WTC11 (cell line): ENCODE measurements around the gene PADI1. TPM values are rescaled to one million over a fixed set of nuclear protein-coding genes. Genes with fewer than 3 reads are reported as not detected.

Source experiments
- ATAC-seq: fragments of 200-7000 bp; cut with Tn5 transposase; 2 replicates; pipeline ENCODE4 v1.10.0; 2021; ENCODE audit warnings: mild to moderate bottlenecking, moderate library complexity
- CTCF ChIA-PET: fragments of 300-600 bp; sonication (Branson Sonifier 250); formaldehyde crosslinking; loops from one replicate; lab custom pipeline; 2021; ENCODE audit warnings: antibody characterized with exemption; lab: Charles Lee
- POLR2A ChIA-PET: fragments of 350-600 bp; sonication (Branson Sonifier 250); formaldehyde crosslinking; loops from one replicate; lab custom pipeline; 2021; ENCODE audit warnings: antibody characterized with exemption; lab: Charles Lee
- DNase-seq: peaks from one replicate; pipeline ENCODE4 v3.0.0; 2021; ENCODE audit warnings: low spot score
- H3K27ac Mint-ChIP-seq: 2 replicates; pipeline ENCODE4 v1.8.0; 2021; ENCODE audit warnings: mixed read lengths
- H3K27me3 Mint-ChIP-seq: 2 replicates; pipeline ENCODE4 v1.8.0; 2021; ENCODE audit warnings: low read depth, mild to moderate bottlenecking, moderate library complexity, mixed read lengths
- H3K36me3 Mint-ChIP-seq: 2 replicates; pipeline ENCODE4 v1.8.0; 2021; ENCODE audit warnings: mixed read lengths
- H3K4me1 Mint-ChIP-seq: 2 replicates; pipeline ENCODE4 v1.8.0; 2022; ENCODE audit warnings: mixed read lengths
- H3K4me3 Mint-ChIP-seq: 2 replicates; pipeline ENCODE4 v1.8.0; 2021; ENCODE audit warnings: mild to moderate bottlenecking, moderate library complexity, mixed read lengths
- H3K9me3 Mint-ChIP-seq: 2 replicates; pipeline ENCODE4 v1.8.0; 2021; ENCODE audit warnings: mixed read lengths
- CREM ChIP-seq: sonication (generic); formaldehyde crosslinking; IDR thresholded peaks from 2 replicates; pipeline ENCODE4 v1.8.1; 2022; ENCODE audit warnings: mild to moderate bottlenecking, missing genetic modification reagents, moderate library complexity
- EMX1 ChIP-seq: fragments of 250-450 bp; sonication (Bioruptor Pico); IDR thresholded peaks from 2 replicates; pipeline ENCODE4 v1.8.0; 2021; ENCODE audit warnings: mild to moderate bottlenecking
- ESRRA ChIP-seq: sonication (generic); formaldehyde crosslinking; IDR thresholded peaks from 2 replicates; pipeline ENCODE4 v1.8.1; 2022; ENCODE audit warnings: mild to moderate bottlenecking, missing genetic modification reagents, borderline replicate concordance
- MYBL2 ChIP-seq: sonication (generic); formaldehyde crosslinking; IDR thresholded peaks from 2 replicates; pipeline ENCODE4 v1.8.1; 2023; ENCODE audit warnings: mild to moderate bottlenecking, moderate library complexity, missing genetic modification reagents
- NFATC4 ChIP-seq: fragments of 250-450 bp; sonication (Bioruptor Pico); IDR thresholded peaks from 2 replicates; pipeline ENCODE4 v1.9.0; 2021; ENCODE audit warnings: mild to moderate bottlenecking
- NR1H2 ChIP-seq: sonication (generic); formaldehyde crosslinking; IDR thresholded peaks from 2 replicates; pipeline ENCODE4 v1.9.0; 2021; ENCODE audit warnings: mild to moderate bottlenecking, moderate library complexity, missing genetic modification reagents
- PRRX2 ChIP-seq: fragments of 250-450 bp; sonication (Bioruptor Pico); IDR thresholded peaks from 2 replicates; pipeline ENCODE4 v1.8.0; 2021; ENCODE audit warnings: mild to moderate bottlenecking
- RORB ChIP-seq: fragments of 250-450 bp; sonication (Bioruptor Pico); IDR thresholded peaks from 2 replicates; pipeline ENCODE4 v1.9.0; 2021; ENCODE audit warnings: mild to moderate bottlenecking
- SMAD4 ChIP-seq: sonication (generic); formaldehyde crosslinking; IDR thresholded peaks from 2 replicates; pipeline ENCODE4 v1.8.0; 2022; ENCODE audit warnings: mild to moderate bottlenecking, missing genetic modification reagents
- TEAD1 ChIP-seq: sonication (generic); formaldehyde crosslinking; IDR thresholded peaks from 2 replicates; pipeline ENCODE4 v1.8.0; 2022; ENCODE audit warnings: mild to moderate bottlenecking, missing genetic modification reagents
- TP53 ChIP-seq: sonication (generic); formaldehyde crosslinking; IDR thresholded peaks from 2 replicates; pipeline ENCODE4 v1.8.1; 2023; ENCODE audit warnings: mild to moderate bottlenecking, missing genetic modification reagents
- ZNF138 ChIP-seq: sonication (generic); formaldehyde crosslinking; conservative IDR thresholded peaks from 2 replicates; pipeline ENCODE4 v1.8.1; 2022; ENCODE audit warnings: mild to moderate bottlenecking, moderate library complexity, missing genetic modification reagents
- ZNF219 ChIP-seq: sonication (generic); formaldehyde crosslinking; IDR thresholded peaks from 2 replicates; pipeline ENCODE4 v1.8.0; 2023; ENCODE audit warnings: missing genetic modification reagents, mild to moderate bottlenecking, borderline replicate concordance
- ZNF263 ChIP-seq: sonication (generic); formaldehyde crosslinking; IDR thresholded peaks from 2 replicates; pipeline ENCODE4 v1.8.1; 2022; ENCODE audit warnings: low read depth, mild to moderate bottlenecking, moderate library complexity, missing genetic modification reagents
- ZNF416 ChIP-seq: fragments of 250-450 bp; sonication (Bioruptor Pico); IDR thresholded peaks from 2 replicates; pipeline ENCODE4 v1.9.0; 2021; ENCODE audit warnings: mild to moderate bottlenecking, inconsistent platforms
- ZNF423 ChIP-seq: fragments of 250-450 bp; sonication (Bioruptor Pico); IDR thresholded peaks from 2 replicates; pipeline ENCODE4 v2.1.2; 2022; ENCODE audit warnings: mild to moderate bottlenecking, moderate library complexity
- total RNA-seq: library from RNA; stranded (reverse); gene quantifications from 3 replicates; pipeline ENCODE4 v1.2.3, GENCODE V29; 2021
- TF ChIP-seq, protein P1 (sequence below): sonication (generic); formaldehyde crosslinking; IDR thresholded peaks from 2 replicates; pipeline ENCODE4 v1.8.0; 2023; ENCODE audit warnings: missing genetic modification reagents, mild to moderate bottlenecking, borderline replicate concordance
- TF ChIP-seq, protein P2 (sequence below): fragments of 250-450 bp; sonication (Bioruptor Pico); IDR thresholded peaks from 2 replicates; pipeline ENCODE4 v2.1.2; 2022; ENCODE audit warnings: mild to moderate bottlenecking, moderate library complexity
- TF ChIP-seq, protein P3 (sequence below): sonication (generic); formaldehyde crosslinking; IDR thresholded peaks from 2 replicates; pipeline ENCODE4 v1.8.1; 2022; ENCODE audit warnings: mild to moderate bottlenecking, moderate library complexity, missing genetic modification reagents
- TF ChIP-seq, protein P4 (sequence below): sonication (generic); formaldehyde crosslinking; IDR thresholded peaks from 2 replicates; pipeline ENCODE4 v1.8.1; 2023; ENCODE audit warnings: mild to moderate bottlenecking, missing genetic modification reagents, moderate library complexity
- TF ChIP-seq, protein P5 (sequence below): sonication (generic); formaldehyde crosslinking; IDR thresholded peaks from 2 replicates; pipeline ENCODE4 v1.8.1; 2023; ENCODE audit warnings: mild to moderate bottlenecking, missing genetic modification reagents, moderate library complexity
- TF ChIP-seq, protein P6 (sequence below): fragments of 250-450 bp; sonication (Bioruptor Pico); IDR thresholded peaks from 2 replicates; pipeline ENCODE4 v1.8.0; 2021; ENCODE audit warnings: mild to moderate bottlenecking
- TF ChIP-seq, protein P7 (sequence below): sonication (generic); formaldehyde crosslinking; IDR thresholded peaks from 2 replicates; pipeline ENCODE4 v1.8.0; 2022; ENCODE audit warnings: mild to moderate bottlenecking, missing genetic modification reagents
- TF ChIP-seq, protein P8 (sequence below): sonication (generic); formaldehyde crosslinking; IDR thresholded peaks from 2 replicates; pipeline ENCODE4 v1.8.0; 2022; ENCODE audit warnings: missing genetic modification reagents

Gene PADI1
- total RNA-seq, 1 experiment from 2014 or later = 0.15 TPM

DNA sequence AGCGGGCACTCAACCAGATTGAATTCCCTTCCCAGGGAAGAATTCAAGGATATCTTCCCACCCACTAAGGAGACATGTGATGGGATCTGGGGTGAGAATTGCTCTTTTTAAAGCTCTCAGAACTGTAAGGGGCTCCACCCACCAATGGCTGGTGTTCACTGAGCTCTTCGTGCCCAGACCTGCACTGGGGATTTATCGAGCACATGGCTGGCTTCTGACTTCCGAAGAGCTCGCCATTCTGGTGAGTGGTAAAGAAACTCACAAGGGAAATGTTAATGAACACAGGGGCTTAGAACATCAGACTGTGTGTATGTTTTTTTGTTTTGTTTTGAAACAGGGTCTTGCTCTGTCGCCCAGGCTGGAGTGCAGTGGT, 53.8 kb downstream of the PADI1 start (continued):
- TF ChIP-seq ZNF416 (CRISPR knock-in tag) (no peak), CREM (CRISPR knock-in tag) (no peak), PRRX2 (CRISPR knock-in tag) (no peak), SMAD4 (CRISPR knock-in tag) (no peak), EMX1 (CRISPR knock-in tag) (no peak), NR1H2 (no peak), MYBL2 (CRISPR knock-in tag) (no peak), ESRRA (CRISPR knock-in tag) (no peak)
- TF ChIP-seq, protein P1, sequence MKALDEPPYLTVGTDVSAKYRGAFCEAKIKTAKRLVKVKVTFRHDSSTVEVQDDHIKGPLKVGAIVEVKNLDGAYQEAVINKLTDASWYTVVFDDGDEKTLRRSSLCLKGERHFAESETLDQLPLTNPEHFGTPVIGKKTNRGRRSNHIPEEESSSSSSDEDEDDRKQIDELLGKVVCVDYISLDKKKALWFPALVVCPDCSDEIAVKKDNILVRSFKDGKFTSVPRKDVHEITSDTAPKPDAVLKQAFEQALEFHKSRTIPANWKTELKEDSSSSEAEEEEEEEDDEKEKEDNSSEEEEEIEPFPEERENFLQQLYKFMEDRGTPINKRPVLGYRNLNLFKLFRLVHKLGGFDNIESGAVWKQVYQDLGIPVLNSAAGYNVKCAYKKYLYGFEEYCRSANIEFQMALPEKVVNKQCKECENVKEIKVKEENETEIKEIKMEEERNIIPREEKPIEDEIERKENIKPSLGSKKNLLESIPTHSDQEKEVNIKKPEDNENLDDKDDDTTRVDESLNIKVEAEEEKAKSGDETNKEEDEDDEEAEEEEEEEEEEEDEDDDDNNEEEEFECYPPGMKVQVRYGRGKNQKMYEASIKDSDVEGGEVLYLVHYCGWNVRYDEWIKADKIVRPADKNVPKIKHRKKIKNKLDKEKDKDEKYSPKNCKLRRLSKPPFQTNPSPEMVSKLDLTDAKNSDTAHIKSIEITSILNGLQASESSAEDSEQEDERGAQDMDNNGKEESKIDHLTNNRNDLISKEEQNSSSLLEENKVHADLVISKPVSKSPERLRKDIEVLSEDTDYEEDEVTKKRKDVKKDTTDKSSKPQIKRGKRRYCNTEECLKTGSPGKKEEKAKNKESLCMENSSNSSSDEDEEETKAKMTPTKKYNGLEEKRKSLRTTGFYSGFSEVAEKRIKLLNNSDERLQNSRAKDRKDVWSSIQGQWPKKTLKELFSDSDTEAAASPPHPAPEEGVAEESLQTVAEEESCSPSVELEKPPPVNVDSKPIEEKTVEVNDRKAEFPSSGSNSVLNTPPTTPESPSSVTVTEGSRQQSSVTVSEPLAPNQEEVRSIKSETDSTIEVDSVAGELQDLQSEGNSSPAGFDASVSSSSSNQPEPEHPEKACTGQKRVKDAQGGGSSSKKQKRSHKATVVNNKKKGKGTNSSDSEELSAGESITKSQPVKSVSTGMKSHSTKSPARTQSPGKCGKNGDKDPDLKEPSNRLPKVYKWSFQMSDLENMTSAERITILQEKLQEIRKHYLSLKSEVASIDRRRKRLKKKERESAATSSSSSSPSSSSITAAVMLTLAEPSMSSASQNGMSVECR (CRISPR knock-in tag) = no peak
- TF ChIP-seq, protein P2, sequence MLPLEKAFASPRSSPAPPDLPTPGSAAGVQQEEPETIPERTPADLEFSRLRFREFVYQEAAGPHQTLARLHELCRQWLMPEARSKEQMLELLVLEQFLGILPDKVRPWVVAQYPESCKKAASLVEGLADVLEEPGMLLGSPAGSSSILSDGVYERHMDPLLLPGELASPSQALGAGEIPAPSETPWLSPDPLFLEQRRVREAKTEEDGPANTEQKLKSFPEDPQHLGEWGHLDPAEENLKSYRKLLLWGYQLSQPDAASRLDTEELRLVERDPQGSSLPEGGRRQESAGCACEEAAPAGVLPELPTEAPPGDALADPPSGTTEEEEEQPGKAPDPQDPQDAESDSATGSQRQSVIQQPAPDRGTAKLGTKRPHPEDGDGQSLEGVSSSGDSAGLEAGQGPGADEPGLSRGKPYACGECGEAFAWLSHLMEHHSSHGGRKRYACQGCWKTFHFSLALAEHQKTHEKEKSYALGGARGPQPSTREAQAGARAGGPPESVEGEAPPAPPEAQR (CRISPR knock-in tag) = no peak
- TF ChIP-seq, protein P3, sequence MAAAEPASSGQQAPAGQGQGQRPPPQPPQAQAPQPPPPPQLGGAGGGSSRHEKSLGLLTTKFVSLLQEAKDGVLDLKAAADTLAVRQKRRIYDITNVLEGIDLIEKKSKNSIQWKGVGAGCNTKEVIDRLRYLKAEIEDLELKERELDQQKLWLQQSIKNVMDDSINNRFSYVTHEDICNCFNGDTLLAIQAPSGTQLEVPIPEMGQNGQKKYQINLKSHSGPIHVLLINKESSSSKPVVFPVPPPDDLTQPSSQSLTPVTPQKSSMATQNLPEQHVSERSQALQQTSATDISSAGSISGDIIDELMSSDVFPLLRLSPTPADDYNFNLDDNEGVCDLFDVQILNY (CRISPR knock-in tag) = no peak

DNA sequence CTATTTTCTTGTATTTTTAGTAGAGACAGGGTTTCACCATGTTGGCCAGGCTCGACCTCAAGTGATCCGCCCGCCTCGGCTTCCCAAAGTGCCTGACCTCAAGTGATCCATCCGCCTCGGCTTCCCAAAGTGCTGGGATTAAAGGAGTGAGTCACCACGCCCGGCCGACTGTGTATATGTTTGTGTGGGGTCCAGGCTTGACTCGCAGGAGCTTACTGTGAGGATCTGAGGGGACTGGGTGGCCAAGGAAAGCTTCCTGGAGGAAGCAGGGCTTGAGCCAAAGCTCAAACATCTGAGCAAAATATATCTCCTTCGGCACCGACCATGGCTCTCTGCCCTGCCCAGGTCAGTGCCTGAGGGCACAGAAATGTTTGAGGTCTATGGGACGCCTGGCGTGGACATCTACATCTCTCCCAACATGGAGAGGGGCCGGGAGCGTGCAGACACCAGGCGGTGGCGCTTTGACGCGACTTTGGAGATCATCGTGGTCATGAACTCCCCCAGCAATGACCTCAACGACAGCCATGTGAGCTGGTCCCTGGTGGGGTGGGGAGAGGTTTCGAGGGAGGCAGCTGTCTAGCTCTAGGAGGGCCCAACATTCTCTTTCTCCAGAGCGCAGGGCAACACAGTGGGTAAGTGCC, 54.4 kb downstream of the PADI1 start:
- DNase-seq (no peak), ATAC-seq (no peak)
- no peaks in the 10 kb centered on the region for H3K4me1 Mint-ChIP-seq
- H3K36me3 Mint-ChIP-seq = no peaks in the 10 kb centered on the region
- CTCF ChIA-PET = interaction anchor here (0.6 to 1.1 kb wide), 4 partner anchors 14 to 184 kb away, joined by 3 read pairs; no protein-coding TSS in a partner anchor
- H3K27ac Mint-ChIP-seq = no peak overlapping the region
- POLR2A ChIA-PET = interaction anchor here (0.7 kb wide), 1 partner anchor 203 kb away, joined by 3 read pairs; no protein-coding TSS in a partner anchor
- peaks cover 14% of the 10 kb centered on the region for H3K9me3 Mint-ChIP-seq
- no peak overlapping the region for H3K4me3 Mint-ChIP-seq
- H3K27me3 Mint-ChIP-seq = no peaks in the 10 kb centered on the region
- TF ChIP-seq, protein P4, sequence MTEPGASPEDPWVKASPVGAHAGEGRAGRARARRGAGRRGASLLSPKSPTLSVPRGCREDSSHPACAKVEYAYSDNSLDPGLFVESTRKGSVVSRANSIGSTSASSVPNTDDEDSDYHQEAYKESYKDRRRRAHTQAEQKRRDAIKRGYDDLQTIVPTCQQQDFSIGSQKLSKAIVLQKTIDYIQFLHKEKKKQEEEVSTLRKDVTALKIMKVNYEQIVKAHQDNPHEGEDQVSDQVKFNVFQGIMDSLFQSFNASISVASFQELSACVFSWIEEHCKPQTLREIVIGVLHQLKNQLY = no peak
- TF ChIP-seq, protein P5, sequence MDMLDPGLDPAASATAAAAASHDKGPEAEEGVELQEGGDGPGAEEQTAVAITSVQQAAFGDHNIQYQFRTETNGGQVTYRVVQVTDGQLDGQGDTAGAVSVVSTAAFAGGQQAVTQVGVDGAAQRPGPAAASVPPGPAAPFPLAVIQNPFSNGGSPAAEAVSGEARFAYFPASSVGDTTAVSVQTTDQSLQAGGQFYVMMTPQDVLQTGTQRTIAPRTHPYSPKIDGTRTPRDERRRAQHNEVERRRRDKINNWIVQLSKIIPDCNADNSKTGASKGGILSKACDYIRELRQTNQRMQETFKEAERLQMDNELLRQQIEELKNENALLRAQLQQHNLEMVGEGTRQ = no peak
- TF ChIP-seq, protein P6, sequence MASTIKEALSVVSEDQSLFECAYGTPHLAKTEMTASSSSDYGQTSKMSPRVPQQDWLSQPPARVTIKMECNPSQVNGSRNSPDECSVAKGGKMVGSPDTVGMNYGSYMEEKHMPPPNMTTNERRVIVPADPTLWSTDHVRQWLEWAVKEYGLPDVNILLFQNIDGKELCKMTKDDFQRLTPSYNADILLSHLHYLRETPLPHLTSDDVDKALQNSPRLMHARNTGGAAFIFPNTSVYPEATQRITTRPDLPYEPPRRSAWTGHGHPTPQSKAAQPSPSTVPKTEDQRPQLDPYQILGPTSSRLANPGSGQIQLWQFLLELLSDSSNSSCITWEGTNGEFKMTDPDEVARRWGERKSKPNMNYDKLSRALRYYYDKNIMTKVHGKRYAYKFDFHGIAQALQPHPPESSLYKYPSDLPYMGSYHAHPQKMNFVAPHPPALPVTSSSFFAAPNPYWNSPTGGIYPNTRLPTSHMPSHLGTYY (CRISPR knock-in tag) = no peak
- TF ChIP-seq ZNF423 (no peak), TP53 (CRISPR knock-in tag) (no peak), RORB (no peak), PRRX2 (CRISPR knock-in tag) (no peak), ZNF138 (no peak), TEAD1 (CRISPR knock-in tag) (no peak), ZNF219 (CRISPR knock-in tag) (no peak), NFATC4 (CRISPR knock-in tag) (no peak), ZNF263 (no peak)
- TF ChIP-seq, protein P7, sequence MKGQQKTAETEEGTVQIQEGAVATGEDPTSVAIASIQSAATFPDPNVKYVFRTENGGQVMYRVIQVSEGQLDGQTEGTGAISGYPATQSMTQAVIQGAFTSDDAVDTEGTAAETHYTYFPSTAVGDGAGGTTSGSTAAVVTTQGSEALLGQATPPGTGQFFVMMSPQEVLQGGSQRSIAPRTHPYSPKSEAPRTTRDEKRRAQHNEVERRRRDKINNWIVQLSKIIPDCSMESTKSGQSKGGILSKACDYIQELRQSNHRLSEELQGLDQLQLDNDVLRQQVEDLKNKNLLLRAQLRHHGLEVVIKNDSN (CRISPR knock-in tag) = no peak
- TF ChIP-seq, protein P8, sequence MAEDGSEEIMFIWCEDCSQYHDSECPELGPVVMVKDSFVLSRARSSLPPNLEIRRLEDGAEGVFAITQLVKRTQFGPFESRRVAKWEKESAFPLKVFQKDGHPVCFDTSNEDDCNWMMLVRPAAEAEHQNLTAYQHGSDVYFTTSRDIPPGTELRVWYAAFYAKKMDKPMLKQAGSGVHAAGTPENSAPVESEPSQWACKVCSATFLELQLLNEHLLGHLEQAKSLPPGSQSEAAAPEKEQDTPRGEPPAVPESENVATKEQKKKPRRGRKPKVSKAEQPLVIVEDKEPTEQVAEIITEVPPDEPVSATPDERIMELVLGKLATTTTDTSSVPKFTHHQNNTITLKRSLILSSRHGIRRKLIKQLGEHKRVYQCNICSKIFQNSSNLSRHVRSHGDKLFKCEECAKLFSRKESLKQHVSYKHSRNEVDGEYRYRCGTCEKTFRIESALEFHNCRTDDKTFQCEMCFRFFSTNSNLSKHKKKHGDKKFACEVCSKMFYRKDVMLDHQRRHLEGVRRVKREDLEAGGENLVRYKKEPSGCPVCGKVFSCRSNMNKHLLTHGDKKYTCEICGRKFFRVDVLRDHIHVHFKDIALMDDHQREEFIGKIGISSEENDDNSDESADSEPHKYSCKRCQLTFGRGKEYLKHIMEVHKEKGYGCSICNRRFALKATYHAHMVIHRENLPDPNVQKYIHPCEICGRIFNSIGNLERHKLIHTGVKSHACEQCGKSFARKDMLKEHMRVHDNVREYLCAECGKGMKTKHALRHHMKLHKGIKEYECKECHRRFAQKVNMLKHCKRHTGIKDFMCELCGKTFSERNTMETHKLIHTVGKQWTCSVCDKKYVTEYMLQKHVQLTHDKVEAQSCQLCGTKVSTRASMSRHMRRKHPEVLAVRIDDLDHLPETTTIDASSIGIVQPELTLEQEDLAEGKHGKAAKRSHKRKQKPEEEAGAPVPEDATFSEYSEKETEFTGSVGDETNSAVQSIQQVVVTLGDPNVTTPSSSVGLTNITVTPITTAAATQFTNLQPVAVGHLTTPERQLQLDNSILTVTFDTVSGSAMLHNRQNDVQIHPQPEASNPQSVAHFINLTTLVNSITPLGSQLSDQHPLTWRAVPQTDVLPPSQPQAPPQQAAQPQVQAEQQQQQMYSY (CRISPR knock-in tag) = no peak
